GM12878 (cell line): ENCODE measurements around the gene PHLPP1.

ENCODE experiments used
- EZH2 ChIP-seq: IDR thresholded peaks from 2 replicates; pipeline ENCODE4 v1.6.1; 2012; ENCODE audit warnings: low read depth, mild to moderate bottlenecking, control low read depth, inconsistent platforms, low read length, borderline replicate concordance; ENCODE audit not compliant: control insufficient read depth
- POLR2A ChIP-seq: IDR thresholded peaks from 2 replicates; pipeline ENCODE4 v1.6.1; 2011; ENCODE audit warnings: low read depth, mild to moderate bottlenecking, low read length
- POLR2AphosphoS5 ChIP-seq: IDR thresholded peaks from 2 replicates; pipeline ENCODE4 v1.6.1; 2011; ENCODE audit warnings: mild to moderate bottlenecking, low read length, inconsistent platforms

DNA sequence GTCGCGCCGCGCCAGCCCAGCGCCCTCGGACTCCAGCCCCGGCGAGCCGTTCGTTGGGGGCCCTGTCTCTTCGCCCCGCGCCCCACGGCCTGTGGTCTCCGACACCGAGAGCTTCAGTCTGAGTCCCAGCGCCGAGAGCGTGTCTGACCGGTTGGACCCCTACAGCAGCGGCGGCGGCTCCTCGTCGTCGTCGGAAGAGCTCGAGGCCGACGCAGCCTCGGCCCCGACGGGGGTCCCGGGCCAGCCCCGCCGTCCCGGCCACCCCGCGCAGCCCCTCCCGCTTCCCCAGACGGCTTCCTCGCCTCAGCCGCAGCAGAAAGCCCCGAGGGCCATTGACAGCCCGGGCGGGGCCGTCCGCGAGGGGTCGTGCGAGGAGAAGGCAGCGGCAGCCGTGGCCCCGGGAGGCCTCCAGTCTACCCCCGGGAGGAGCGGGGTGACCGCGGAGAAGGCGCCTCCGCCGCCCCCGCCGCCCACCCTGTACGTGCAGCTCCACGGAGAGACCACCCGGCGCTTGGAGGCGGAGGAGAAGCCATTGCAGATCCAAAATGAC lies 1.4 kb downstream of the PHLPP1 start:
- TF ChIP-seq POLR2AphosphoS5: no peak
- no peak for TF ChIP-seq EZH2
- no peak for TF ChIP-seq POLR2A
